Testis (tissue), 2 donors: ENCODE measurements around the gene KCNJ4.

Experiments
- POLR2A ChIP-seq: fragments of 450-650 bp; IDR thresholded peaks from one replicate; pipeline ENCODE4 v1.6.1; 2017; ENCODE audit warnings: antibody characterized with exemption, mild to moderate bottlenecking, moderate library complexity
- TF ChIP-seq, protein P1 (sequence below), 3 experiments: fragments of 450-650 bp in 2 of 3; fragments of 200-600 bp in 1 of 3; sonication (generic) in 1 of 3; IDR thresholded peaks; one replicate each; pipeline ENCODE4 v1.5.1; 2016 to 2019; ENCODE audit warnings: antibody characterized with exemption in 3 of 3, mild to moderate bottlenecking in 2 of 3, moderate library complexity in 1 of 3

DNA sequence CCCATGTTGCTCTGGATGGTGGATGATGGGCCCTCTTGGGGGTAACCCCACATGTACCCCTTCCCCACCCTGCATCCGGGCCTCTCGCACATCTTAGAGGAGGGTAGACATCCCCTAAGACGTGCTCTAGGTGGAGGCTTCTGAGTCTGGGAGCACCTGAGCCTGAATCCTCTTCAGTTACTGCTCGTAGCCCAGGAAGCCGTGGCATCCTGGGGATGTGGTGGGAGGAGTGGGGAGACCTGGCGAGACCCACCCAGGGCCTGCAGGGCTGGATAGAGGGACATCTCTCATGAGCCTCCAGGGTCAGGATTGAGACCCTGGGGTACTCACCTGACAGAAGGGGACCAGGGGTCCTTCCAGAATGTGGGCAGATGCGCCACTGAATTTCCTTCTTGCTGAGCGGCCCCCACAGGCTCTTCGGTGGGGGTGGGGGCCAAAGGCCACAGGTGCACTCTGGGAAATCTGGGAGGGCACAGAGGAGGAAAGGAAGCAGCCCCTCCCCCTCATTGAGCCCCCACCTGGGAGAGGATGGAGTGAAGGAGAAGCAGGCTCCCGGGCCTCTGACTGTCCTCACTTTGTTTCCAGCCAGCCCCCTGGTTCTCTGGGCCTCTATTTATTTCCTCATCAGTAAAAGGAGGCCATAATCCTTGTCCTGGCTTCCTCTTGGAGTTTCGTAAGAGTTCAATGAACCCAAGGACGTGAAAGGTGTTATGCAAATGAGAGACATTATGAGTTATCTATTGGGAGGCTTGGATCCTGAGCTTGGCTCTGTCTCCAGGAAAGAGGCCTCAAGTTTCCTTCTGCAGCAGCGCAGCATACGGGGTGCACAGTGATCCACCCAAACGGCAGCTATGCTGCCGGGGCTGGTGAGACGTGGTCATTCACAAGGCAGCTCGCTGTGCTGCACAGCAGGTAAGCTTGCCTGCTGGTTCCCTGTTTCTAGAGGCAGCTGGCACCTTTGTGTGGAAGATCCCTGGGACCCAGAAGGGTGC, 31.2 kb downstream of the KCNJ4 start:
- TF ChIP-seq, protein P1, sequence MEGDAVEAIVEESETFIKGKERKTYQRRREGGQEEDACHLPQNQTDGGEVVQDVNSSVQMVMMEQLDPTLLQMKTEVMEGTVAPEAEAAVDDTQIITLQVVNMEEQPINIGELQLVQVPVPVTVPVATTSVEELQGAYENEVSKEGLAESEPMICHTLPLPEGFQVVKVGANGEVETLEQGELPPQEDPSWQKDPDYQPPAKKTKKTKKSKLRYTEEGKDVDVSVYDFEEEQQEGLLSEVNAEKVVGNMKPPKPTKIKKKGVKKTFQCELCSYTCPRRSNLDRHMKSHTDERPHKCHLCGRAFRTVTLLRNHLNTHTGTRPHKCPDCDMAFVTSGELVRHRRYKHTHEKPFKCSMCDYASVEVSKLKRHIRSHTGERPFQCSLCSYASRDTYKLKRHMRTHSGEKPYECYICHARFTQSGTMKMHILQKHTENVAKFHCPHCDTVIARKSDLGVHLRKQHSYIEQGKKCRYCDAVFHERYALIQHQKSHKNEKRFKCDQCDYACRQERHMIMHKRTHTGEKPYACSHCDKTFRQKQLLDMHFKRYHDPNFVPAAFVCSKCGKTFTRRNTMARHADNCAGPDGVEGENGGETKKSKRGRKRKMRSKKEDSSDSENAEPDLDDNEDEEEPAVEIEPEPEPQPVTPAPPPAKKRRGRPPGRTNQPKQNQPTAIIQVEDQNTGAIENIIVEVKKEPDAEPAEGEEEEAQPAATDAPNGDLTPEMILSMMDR (IDR thresholded peaks at IDR 0.05) = no peak
- TF ChIP-seq POLR2A = no peak
